HG03196 (cell line): ENCODE measurements around the gene SLC37A3.
A peak's percentile ranks its signal among the peaks of the same experiment; 100 is the strongest.

Source experiments
- ATAC-seq: cut with Tn5 transposase; IDR thresholded peaks from one replicate; pipeline ENCODE4 v1.9.1; 2021; ENCODE audit not compliant: unreplicated experiment

Gene SLC37A3

DNA sequence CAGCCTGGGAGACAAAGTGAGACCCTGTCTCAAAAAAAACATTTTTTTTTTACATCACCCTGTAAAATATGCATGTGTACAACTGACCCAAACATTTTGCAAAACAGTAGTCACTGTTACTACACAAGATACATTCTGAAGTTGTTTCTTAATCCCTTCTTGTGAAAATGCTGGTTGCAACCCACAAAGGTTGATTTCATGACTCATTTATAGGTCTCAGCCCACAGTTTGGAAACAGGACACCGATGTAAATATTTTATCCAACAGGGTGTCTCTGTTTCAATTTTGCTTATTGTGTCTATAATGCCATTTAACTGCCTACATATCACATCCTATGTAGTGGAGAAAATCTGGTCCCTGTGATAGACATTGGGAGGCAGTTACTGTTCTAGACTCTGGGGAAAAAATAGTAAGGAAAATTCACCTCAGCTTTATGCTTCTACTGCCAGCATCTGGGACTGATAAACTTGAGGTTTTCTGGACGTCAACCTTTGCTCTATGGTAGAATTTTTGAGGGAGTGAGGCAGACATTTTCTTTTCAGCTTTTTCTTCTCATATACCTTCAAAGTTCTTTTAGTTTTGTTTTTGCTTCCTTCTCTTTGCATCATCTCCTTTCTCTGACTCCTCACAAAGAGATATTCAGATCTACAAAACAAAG is 4.0 kb upstream of the SLC37A3 start:
- ATAC-seq: no peak

DNA sequence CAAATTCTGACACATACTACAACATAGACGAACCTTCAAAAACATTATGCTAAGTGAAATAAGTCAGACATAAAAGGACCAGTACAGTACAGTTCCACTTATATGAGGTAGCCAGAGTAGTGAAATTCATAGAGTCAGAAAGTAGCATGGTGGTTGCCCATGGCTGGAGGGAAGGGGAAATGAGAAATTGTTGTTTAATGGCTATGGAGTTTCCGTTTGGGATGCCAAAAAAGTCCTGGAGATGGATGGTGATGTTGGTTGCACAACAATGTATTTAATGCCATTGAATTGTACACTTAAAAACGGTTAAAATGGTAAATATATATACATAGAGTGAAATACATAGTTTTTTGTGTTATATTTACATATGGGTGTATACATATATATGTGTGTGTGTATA is 2.1 kb upstream of the SLC37A3 start:
- ATAC-seq: no peak

DNA sequence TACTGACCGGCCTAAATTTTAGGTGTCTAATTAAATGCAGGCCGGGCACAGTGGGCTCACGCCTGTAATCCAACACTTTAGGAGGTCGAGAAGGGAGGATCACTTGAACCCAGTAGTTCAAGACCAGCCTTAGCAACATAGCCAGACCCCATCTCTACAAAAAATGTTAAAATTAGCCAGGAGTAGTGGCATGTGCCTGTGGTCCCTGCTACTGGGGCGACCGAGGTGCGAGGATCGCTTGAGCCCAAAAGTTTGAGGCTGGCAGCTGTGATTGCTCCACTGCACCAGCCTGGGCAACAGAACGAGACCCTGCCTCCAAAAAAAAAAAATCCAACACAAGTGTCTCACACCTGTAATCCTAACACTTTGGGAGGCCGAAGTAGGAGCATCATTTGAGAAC is 491 bp upstream of the SLC37A3 start:
- ATAC-seq: no peak

DNA sequence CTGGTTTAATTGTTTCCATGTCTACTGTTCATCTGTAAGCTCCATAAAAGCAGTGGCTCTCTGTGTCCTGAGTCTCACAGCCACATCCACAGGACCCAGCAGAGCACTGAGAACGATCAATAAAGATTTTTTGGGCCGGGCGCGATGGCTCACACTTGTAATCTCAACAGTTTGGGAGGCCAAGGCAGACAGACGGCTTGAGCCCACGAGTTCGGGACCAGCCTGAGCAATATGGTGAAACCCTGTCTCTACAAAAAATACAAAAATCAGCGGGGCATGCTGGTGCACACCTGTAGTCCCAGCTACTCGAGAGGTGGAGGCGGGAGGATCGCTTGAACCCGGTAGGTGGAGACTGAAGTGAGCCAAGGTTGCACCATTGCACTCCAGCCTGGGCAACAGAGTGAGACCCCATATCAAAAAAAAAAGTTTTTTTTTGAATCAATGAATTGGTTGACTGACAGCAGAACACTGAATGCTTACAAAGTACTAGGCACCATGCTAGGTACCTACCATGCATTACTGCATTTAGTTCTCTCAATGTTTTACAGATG is 4.5 kb downstream of the SLC37A3 start:
- ATAC-seq: no peak

GRCh38 chr7:140391634-140392033 is 6.7 kb downstream of the SLC37A3 start:
- no peak for ATAC-seq

- peak; percentile 74 for ATAC-seq
These were observed 7.7 kb downstream of the SLC37A3 start for GRCh38 chr7:140390466-140391190.

DNA sequence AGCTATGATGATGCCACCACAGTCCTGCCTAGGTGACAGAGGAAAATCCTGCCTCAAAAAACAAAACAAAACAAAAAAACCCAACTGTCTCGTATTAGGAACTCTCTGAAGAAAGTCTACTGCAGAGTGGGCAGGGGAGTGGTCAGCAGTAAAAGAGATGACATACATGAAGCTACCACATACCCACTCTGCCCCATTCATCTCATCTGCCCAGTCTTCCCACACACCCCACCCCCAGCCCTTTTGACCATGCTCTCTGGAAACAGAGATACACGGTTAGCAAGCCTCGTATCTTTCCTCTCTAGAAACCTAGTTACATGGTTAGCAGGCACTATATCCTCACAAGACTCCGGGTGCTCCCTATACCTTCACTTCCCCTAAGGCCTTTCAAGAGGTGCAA is 8.3 kb downstream of the SLC37A3 start:
- peak; percentile 17 for ATAC-seq

- no peak for ATAC-seq
These were observed 8.9 kb downstream of the SLC37A3 start for GRCh38 chr7:140389445-140389844.

- no peak for ATAC-seq
These were observed 13.3 kb downstream of the SLC37A3 start for GRCh38 chr7:140384894-140385545.

- no peak for ATAC-seq
These were observed 14.2 kb downstream of the SLC37A3 start for GRCh38 chr7:140383954-140384713.

GRCh38 chr7:140375892-140376730 is 22.2 kb downstream of the SLC37A3 start:
- no peak for ATAC-seq

DNA sequence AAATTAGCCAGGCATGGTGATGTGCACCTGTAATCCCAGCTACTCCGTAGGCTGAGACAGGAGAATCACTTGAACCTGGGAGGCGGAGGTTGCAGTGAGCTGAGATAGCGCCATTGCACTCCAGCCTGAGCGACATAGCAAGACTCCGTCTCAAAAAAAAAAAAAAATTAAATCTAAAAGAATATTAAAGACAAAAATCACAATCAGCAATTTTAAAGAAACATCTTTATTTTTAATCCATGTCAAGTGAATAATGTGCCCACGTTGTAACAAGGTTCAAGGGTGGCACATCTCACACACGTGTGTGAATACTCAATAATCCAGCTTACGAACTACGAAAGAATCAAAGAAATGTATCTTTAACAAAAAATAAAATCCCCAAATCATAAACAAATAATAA is 23.0 kb downstream of the SLC37A3 start:
- ATAC-seq: no peak

- no peak for ATAC-seq
These were observed 29.0 kb downstream of the SLC37A3 start for GRCh38 chr7:140369294-140369693.

- no peak for ATAC-seq
These were observed 30.8 kb downstream of the SLC37A3 start for GRCh38 chr7:140367528-140367927.

- ATAC-seq: no peak
These were observed 33.5 kb downstream of the SLC37A3 start for GRCh38 chr7:140364819-140365218.

DNA sequence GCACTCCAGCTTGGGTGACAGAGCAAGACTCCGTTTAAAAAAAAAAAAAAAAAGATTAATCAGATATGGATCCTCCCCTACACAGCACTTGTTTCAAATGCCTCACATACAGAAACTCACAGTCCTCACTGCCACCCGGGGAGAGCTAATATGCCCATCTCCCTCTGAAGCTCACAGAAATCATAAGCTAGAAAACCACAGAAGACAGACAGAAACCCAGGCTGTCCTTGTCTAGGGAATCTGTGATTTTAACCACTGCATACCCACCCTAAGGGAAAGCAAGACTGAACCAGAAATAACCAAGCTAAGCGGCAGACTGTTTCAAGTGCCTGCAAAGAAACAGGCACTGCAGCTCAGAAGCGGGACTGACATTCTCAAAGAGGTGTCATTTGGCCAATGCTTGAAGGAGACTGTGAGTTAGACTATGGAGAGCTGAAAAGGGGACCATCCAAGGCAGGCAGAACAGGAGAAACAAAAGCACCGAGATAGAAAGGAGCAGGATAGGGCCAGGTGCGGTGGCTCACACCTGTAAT is 37.6 kb downstream of the SLC37A3 start:
- ATAC-seq: no peak

DNA sequence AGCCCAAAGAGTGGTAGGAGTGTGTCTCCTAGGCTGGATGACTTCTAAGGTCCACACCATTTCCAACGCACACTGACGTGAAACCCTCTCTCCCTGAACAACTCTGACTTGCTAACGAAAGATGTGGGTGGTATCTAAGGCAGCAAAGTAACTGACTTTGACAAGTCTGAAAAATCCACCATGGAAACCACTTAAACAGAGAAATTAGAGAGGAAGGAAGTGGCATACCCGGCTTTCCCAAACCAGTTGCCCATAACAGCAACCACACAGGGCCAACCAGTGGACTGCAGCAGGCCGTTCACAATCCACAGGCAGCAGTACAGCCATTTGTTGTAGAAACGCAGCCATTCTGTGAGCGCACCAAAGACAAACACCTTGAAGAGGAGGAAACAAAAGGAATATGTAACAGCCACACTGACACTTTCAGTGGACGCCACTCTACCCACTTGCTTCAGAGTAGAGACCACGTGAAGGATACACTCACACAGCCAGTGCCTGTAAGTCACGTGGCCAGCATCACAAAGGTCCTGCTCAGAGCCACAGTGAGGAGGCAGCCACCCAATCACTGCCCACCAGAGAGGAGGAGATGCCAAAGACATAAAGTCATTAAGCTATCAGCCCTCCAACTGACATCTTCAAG is 39.8 kb downstream of the SLC37A3 start:
- ATAC-seq: no peak

DNA sequence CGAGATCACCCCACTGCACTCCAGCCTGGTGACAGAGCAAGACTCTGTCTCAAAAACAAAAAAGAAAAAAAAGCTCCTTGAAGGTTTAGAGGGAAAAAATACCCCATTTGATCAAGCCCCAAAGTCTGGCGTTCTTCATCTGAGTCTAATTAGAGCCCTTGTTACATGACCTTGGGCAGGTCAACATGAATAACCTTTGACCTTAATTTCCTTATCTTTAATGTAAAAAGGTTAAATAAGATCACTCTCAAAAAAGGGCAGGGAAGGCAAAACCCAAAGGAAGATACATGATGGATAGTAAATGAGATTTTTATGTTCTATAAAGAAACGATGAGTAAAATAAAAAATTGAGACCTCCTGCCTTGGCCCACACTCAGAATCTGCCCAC is 40.3 kb downstream of the SLC37A3 start:
- ATAC-seq: no peak

DNA sequence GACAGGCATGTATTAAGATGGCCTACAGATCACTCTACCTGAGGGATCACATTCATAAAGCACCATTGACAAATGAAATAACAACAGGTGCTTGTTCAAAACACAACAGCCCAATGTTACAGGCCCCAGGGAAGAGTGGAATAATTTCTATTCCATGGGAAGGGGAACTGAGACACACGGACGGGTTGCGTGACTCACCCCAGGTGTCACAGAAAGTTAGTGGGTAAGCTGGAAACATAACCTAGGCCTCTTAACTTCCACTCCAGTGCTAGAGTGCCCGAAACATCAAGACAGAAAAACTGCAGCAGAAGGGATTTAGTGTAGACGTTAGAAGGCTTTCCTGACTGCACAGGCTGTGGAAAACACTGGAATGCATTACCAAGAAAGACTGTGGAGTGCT is 48.3 kb downstream of the SLC37A3 start:
- ATAC-seq: no peak
